ENCODE data around the gene DHX16. TPM values are rescaled to one million over a fixed set of nuclear protein-coding genes. Genes with fewer than 3 reads are reported as not detected.

Gene DHX16
- total RNA-seq, 2 experiments from 2014 or later = 33.1 to 35.3 TPM

DNA sequence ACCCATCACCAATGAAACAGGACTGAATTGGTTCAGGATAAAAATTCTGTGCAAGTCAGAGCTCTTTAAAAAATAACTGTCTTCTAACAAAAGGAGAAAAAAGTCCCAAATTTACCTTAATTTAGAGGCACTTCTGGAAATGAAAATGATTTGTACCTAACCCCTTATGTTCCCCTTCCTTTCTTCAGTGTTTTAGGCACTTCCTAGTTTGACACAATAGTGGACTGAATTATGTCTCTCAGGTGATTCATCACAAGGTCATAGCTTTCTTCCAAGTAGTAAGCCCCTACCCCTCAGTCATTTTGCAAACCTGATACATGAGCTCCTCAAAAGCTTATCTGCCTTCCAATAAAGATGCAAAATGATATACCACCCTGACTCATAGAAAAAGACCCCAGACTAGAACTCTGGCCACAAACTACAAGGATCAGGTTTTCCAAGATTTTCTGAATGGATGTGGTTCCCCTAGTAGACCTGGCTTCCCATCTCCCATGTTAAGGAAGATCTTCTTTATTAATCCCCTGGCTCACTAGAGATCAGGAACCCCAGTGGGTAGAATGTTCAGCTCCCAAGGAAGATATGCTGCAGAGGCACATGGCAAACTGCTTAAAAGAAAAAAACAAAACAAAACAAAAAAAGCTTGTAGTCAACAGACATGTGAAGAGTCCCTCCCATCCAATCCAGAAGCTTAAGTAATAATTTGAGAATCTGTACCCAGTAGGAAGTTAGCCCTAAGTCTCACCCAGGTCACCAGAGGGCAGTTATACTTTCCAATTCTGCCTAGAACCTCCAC lies 59.4 kb downstream of the DHX16 start:
- no peak for DNase-seq
- Mint-ChIP-seq H3K9me3 (no peaks in the 10 kb centered on the region), H3K36me3 (peaks cover 74% of the 10 kb centered on the region), H3K4me3 (peak overlapping the region; percentile 97), H3K4me1 (ENCODE audit: low read depth) (peaks cover 62% of the 10 kb centered on the region), H3K27me3 (peaks cover 5% of the 10 kb centered on the region), H3K27ac (peak overlapping the region; percentile 98)
- ChIA-PET POLR2A (interaction anchor here (0.7 to 3.7 kb wide), 15 partner anchors 15 to 287 kb away, joined by 3 to 41 read pairs (median 6); partner anchors contain the start of genes ABCF1, FLOT1, GNL1 and MDC1), CTCF (interaction anchor here (0.6 to 4.2 kb wide), 15 partner anchors 10 to 209 kb away, joined by 3 to 42 read pairs (median 8); partner anchors contain the start of genes ABCF1 and PRR3)
- intact Hi-C loops (cut with micrococcal nuclease) = loop anchor here (1.0 kb wide), 1 partner anchor 57 kb away; the partner anchor contains the start of gene GNL1

DNA sequence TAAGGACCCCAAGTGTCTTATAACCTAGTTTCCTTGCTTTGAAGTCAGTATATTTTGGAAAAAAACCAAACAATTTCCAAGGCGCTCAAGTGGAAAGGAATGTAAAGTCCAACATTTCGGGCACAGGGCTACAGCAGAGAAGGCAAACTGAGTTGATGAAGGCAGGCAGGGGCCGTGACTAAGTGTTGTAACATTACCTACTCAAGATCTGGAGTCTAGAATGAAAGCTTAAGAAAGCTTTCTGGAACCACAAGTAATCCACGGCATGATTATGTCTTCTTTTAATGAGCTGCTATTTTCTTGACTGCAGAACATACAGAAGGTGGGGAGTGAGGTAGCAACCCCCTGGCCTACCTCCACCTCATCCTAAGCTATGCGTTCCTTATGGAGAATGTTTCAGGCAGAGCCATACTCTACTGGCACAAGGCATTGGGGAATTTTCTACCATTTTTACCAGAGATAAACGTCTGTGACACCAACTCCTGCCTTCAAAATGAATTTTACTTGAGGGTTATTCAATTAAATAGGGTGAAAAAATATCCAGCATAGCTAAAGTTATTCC lies 60.0 kb downstream of the DHX16 start:
- CTCF ChIA-PET = interaction anchor here (0.6 to 4.2 kb wide), 16 partner anchors 10 to 159 kb away, joined by 3 to 42 read pairs (median 8); partner anchors contain the start of genes ABCF1 and PRR3
- peak overlapping the region; percentile 98 for H3K27ac Mint-ChIP-seq
- H3K4me3 Mint-ChIP-seq = peak overlapping the region; percentile 97
- peaks cover 62% of the 10 kb centered on the region for H3K4me1 Mint-ChIP-seq (ENCODE audit: low read depth)
- DNase-seq = no peak
- POLR2A ChIA-PET = interaction anchor here (0.7 to 3.7 kb wide), 13 partner anchors 14 to 287 kb away, joined by 3 to 41 read pairs (median 7); partner anchors contain the start of genes ABCF1, FLOT1, GNL1 and MDC1
- no peaks in the 10 kb centered on the region for H3K9me3 Mint-ChIP-seq
- H3K36me3 Mint-ChIP-seq = peaks cover 74% of the 10 kb centered on the region
- intact Hi-C loops (cut with micrococcal nuclease) = loop anchor here (1.0 kb wide), 1 partner anchor 56 kb away; the partner anchor contains the start of gene GNL1
- peaks cover 5% of the 10 kb centered on the region for H3K27me3 Mint-ChIP-seq

DNA sequence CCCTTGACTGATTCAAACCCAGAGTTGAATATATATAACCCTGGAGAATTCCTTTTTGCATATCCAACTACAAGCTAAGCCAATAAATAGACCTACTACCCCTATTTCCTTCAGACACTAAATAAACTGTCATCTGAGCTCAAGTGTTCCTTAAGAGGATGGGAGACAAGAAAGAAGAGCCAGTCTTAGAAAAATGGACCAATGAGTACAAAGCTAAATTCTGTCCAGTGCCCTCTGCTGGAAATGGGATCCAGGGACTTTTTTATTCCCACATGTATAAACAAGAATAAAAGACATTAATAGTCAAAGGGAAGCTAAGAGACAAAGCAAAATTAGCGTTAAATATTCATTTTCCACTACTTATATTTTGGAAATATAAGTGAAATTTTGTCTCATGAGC lies 60.6 kb downstream of the DHX16 start:
- peak overlapping the region; percentile 62 for H3K27ac Mint-ChIP-seq
- peaks cover 67% of the 10 kb centered on the region for H3K4me1 Mint-ChIP-seq (ENCODE audit: low read depth)
- peaks cover 4% of the 10 kb centered on the region for H3K27me3 Mint-ChIP-seq
- ChIA-PET CTCF (interaction anchor here (0.8 to 4.2 kb wide), 10 partner anchors 12 to 130 kb away, joined by 3 to 42 read pairs (median 8); partner anchors contain the start of gene PRR3), POLR2A (interaction anchor here (0.6 to 3.7 kb wide), 7 partner anchors 13 to 123 kb away, joined by 3 to 35 read pairs (median 7); partner anchors contain the start of genes ABCF1, GNL1, MDC1 and PRR3)
- H3K36me3 Mint-ChIP-seq = peaks cover 75% of the 10 kb centered on the region
- no peak for DNase-seq
- no peak overlapping the region for H3K4me3 Mint-ChIP-seq
- intact Hi-C loops (cut with micrococcal nuclease) = no loop called here
- H3K9me3 Mint-ChIP-seq = no peaks in the 10 kb centered on the region

DNA sequence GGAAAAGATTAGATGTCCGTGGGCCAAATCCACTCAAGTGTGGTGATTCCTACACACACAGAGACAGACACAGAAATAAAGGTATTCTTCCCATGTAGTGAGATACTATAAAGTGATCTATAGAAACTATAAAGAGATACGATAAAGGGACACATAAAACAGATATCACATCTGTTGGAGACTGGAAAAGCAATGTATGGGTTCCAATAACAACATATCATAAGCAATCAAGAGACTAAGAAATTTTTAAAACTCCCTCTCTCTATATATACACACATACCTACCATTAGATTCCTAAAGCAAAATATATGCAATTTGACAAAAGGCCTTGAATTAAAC lies 61.0 kb downstream of the DHX16 start:
- no peaks in the 10 kb centered on the region for H3K9me3 Mint-ChIP-seq
- H3K27ac Mint-ChIP-seq = peak overlapping the region; percentile 62
- no peak overlapping the region for H3K4me3 Mint-ChIP-seq
- POLR2A ChIA-PET = interaction anchor here (0.6 to 3.7 kb wide), 3 partner anchors 13 to 124 kb away, joined by 3 to 35 read pairs (median 8); partner anchors contain the start of gene ABCF1
- peaks cover under 1% of the 10 kb centered on the region for H3K27me3 Mint-ChIP-seq
- no peak for DNase-seq
- CTCF ChIA-PET = interaction anchor here (0.8 to 4.2 kb wide), 8 partner anchors 12 to 130 kb away, joined by 3 to 42 read pairs (median 8); no protein-coding TSS in a partner anchor
- H3K4me1 Mint-ChIP-seq (ENCODE audit: low read depth) = peaks cover 67% of the 10 kb centered on the region
- peaks cover 71% of the 10 kb centered on the region for H3K36me3 Mint-ChIP-seq
- intact Hi-C loops (cut with micrococcal nuclease) = no loop called here

DNA sequence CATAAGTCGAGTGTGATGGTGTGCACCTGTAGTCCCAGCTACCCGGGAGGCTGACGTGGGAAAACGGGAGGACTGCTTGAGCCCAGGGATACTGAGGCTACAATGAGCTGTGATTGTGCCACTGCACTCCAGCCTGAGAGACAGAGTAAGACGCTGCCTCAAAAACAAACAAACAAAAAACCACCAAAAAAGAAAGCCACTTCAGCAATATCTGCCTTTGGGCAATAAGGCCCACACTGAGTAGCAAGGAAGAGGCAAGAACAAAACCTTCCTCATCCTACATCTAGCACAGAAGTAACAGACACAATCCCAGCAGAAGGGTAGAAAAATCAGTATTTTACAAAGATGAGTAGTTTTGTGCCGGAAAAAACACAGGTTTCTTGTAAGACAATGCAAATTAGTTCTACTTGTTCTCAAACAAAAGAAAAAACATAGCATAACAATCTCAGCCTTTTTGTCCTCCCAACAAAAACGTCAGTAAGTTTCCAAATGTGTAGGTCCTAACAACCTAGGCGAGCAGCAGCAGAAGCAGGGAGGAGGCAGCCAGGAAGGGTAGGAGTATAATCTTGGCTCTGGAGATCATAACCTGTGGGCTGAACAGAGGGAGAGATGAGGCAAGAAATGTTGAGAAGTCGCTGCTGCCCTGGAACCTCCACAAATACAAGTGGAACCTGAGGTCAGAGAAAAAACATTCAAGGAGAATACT lies 61.5 kb downstream of the DHX16 start:
- ChIA-PET CTCF (interaction anchor here (0.6 to 4.2 kb wide), 11 partner anchors 13 to 476 kb away, joined by 3 to 22 read pairs (median 4); no protein-coding TSS in a partner anchor), POLR2A (interaction anchor here (0.6 to 3.7 kb wide), 6 partner anchors 12 to 132 kb away, joined by 3 to 35 read pairs (median 4); partner anchors contain the start of genes ABCF1 and IER3)
- H3K9me3 Mint-ChIP-seq = no peaks in the 10 kb centered on the region
- peaks cover 71% of the 10 kb centered on the region for H3K4me1 Mint-ChIP-seq (ENCODE audit: low read depth)
- no peak overlapping the region for H3K4me3 Mint-ChIP-seq
- no peak for DNase-seq
- H3K27me3 Mint-ChIP-seq = no peaks in the 10 kb centered on the region
- peaks cover 71% of the 10 kb centered on the region for H3K36me3 Mint-ChIP-seq
- H3K27ac Mint-ChIP-seq = peak overlapping the region; percentile 62
- intact Hi-C loops (cut with micrococcal nuclease) = no loop called here

DNA sequence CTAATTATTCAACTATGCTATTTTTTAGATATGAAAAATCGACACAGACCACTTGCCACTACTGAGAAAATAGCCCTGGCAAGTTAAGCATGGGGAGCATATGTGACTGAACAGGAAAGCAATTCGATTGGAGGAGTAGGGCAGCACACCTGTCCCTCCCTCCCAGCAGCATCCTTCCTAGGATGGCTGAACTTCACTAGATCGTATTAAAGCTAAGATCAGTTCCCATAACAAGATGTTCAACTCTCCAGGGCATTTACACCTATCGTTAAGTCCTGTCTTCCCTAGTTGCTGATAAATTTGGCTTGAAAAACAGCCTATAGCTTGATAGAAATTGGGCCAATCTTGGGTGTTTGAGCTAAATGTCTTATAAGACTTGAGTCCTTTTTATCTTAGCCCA lies 62.7 kb downstream of the DHX16 start:
- Mint-ChIP-seq H3K4me3 (no peak overlapping the region), H3K27me3 (no peaks in the 10 kb centered on the region), H3K27ac (peak overlapping the region; percentile 62), H3K4me1 (ENCODE audit: low read depth) (peaks cover 70% of the 10 kb centered on the region), H3K36me3 (peaks cover 68% of the 10 kb centered on the region), H3K9me3 (no peaks in the 10 kb centered on the region)
- no peak for DNase-seq
- intact Hi-C loops (cut with micrococcal nuclease) = no loop called here
- ChIA-PET POLR2A (interaction anchor here (0.7 to 1.3 kb wide), 4 partner anchors 12 to 39 kb away, joined by 3 to 4 read pairs (median 3); partner anchors contain the start of gene ABCF1), CTCF (interaction anchor here (0.9 to 1.6 kb wide), 7 partner anchors 12 to 477 kb away, joined by 3 to 9 read pairs (median 5); no protein-coding TSS in a partner anchor)

DNA sequence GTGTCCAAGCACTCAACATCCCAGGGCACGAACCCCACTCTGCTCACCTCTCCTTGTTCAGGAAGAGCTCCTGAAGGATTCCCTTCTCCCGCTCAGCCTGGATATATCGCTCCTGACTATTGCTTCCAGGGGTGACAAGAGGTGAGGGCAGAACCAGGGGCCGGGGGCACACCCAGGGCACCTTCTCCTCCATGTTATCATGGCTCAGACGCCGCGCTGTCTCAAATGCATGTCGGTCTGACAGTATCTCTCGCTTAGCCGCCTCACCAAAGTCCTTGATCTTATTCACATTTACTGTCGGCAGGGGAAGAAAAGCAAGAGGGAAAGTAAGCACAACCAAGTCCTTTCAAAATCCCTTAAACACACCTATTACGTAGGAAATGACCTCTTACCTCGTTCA lies 68.8 kb downstream of the DHX16 start:
- intact Hi-C loops (cut with micrococcal nuclease) = no loop called here
- no peak overlapping the region for H3K4me3 Mint-ChIP-seq
- H3K9me3 Mint-ChIP-seq = no peaks in the 10 kb centered on the region
- peaks cover 63% of the 10 kb centered on the region for H3K36me3 Mint-ChIP-seq
- peaks cover 25% of the 10 kb centered on the region for H3K4me1 Mint-ChIP-seq (ENCODE audit: low read depth)
- H3K27me3 Mint-ChIP-seq = no peaks in the 10 kb centered on the region
- POLR2A ChIA-PET = no interaction called here
- no peak overlapping the region for H3K27ac Mint-ChIP-seq
- no peak for DNase-seq
- CTCF ChIA-PET = interaction anchor here (1.2 kb wide), 1 partner anchor 310 kb away, joined by 3 read pairs; the partner anchor contains the start of gene VARS2

Other genes starting within 250 kb of the DHX16 start
- 100 to 1,000 TPM; 481 to 485 TPM for gene HLA-E, start 183.5 kb downstream of the DHX16 start, total RNA-seq
- 10 to 100 TPM; 94.0 to 95.8 TPM for gene GNL1, start 116.5 kb downstream of the DHX16 start, total RNA-seq
- gene PRR3, start 115.7 kb downstream of the DHX16 start, total RNA-seq = 10 to 100 TPM; 22.4 to 22.6 TPM
- gene ABCF1, start 101.6 kb downstream of the DHX16 start, total RNA-seq = 10 to 100 TPM; 87.0 to 87.1 TPM
- 10 to 100 TPM; 64.5 to 67.4 TPM for gene PPP1R10, start 55.8 kb downstream of the DHX16 start, total RNA-seq
- gene MRPS18B, start 55.2 kb downstream of the DHX16 start, total RNA-seq = 10 to 100 TPM; 90.9 to 95.3 TPM
- gene ATAT1, start 46.1 kb downstream of the DHX16 start, total RNA-seq = 1 to 10 TPM; 7.6 to 8.7 TPM
- gene C6orf136, start 25.9 kb downstream of the DHX16 start, total RNA-seq = 10 to 100 TPM; 32.7 to 37.5 TPM
- 100 to 1,000 TPM; 172 to 183 TPM for gene PPP1R18, start 13.6 kb upstream of the DHX16 start, total RNA-seq
- gene NRM, start 18.0 kb upstream of the DHX16 start, total RNA-seq = 10 to 100 TPM; 31.6 to 32.7 TPM
- 10 to 100 TPM; 79.5 to 88.7 TPM for gene MDC1, start 44.3 kb upstream of the DHX16 start, total RNA-seq
- gene TUBB, start 47.3 kb upstream of the DHX16 start, total RNA-seq = 1,000 to 10,000 TPM; 1,695 to 1,719 TPM
- 100 to 1,000 TPM; 226 to 231 TPM for gene FLOT1, start 69.7 kb upstream of the DHX16 start, total RNA-seq
- gene IER3, start 71.5 kb upstream of the DHX16 start, total RNA-seq = 100 to 1,000 TPM; 167 to 171 TPM
- gene DDR1, start 211.5 kb upstream of the DHX16 start, total RNA-seq = 1 to 10 TPM; 8.1 to 8.7 TPM
- gene GTF2H4, start 235.2 kb upstream of the DHX16 start, total RNA-seq = 10 to 100 TPM; 35.2 to 39.2 TPM
- 10 to 100 TPM; 56.9 to 68.9 TPM for gene VARS2, start 241.2 kb upstream of the DHX16 start, total RNA-seq

Measured in activated CD4-positive, alpha-beta memory T cell treated with anti-CD3 and anti-CD28 coated beads for 36 hours (primary cell).